ENCODE data around the gene TGFBR2.
A peak's percentile ranks its signal among the peaks of the same experiment; 100 is the strongest.

Gene TGFBR2

GRCh38 chr3:30646961-30647752, 40.8 kb downstream of the TGFBR2 start:
- peaks cover 30 to 35% of the 10 kb centered on the region in 2 donors for H3K36me3 ChIP-seq (ENCODE audit: control insufficient read depth in 2 of 2, insufficient read depth in 2 of 2, low read length in 2 of 2)
- no peaks in the 10 kb centered on the region for H3K9me3 ChIP-seq (ENCODE audit: control insufficient read depth in 2 of 2, low read length in 2 of 2)
- no peaks in the 10 kb centered on the region for H3K27me3 ChIP-seq (ENCODE audit: control insufficient read depth in 1 of 2, insufficient read depth in 2 of 2, low read length in 2 of 2)
- no peak overlapping the region for H3K9ac ChIP-seq (ENCODE audit: low read length in 2 of 2)
- no peak overlapping the region for H3K27ac ChIP-seq (ENCODE audit: low read length)
- peaks cover 23% of the 10 kb centered on the region for H3K4me1 ChIP-seq (ENCODE audit: control insufficient read depth, insufficient read depth, low read length)
- no peak overlapping the region for H3K4me3 ChIP-seq (ENCODE audit: low read length in 2 of 2)

DNA sequence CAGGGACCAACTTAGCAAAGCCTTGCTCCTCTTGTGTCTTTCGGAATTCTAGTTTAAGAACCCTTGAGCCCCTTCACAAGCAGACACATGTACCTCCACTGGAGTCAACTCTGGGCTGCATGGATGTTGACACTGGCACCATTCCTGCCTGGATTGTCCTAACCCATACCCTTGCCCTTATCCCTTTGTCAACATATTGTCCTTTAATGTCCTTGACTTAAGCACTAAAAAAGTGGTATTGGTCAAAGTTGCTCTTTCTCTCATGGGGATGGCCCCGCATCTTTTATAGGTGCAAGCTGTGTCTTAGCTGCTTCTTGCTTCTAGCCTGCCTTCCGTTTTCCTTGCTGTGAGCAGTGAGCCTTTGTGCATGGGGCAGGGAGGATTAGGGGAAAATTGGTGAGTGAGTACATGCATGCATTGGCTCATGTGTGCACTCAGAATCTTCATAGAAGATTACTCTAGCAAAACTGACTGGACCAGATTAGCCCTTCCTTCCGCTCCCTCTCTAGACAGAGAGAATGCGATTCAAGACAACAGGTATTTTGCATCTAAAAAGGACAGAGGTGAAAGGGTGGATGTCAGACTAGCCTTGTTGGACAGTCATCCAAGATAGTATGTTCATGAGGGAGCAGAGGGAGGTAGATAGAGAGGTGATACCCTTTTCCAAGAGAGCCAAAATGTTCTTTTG, 42.4 kb downstream of the TGFBR2 start:
- no peak overlapping the region for H3K9ac ChIP-seq (ENCODE audit: low read length in 2 of 2)
- no peak overlapping the region for H3K4me3 ChIP-seq (ENCODE audit: low read length in 2 of 2)
- peaks cover 33 to 35% of the 10 kb centered on the region in 2 donors for H3K36me3 ChIP-seq (ENCODE audit: control insufficient read depth in 2 of 2, insufficient read depth in 2 of 2, low read length in 2 of 2)
- no peaks in the 10 kb centered on the region for H3K9me3 ChIP-seq (ENCODE audit: control insufficient read depth in 2 of 2, low read length in 2 of 2)
- H3K4me1 ChIP-seq (ENCODE audit: control insufficient read depth, insufficient read depth, low read length), result peaks cover 17% of the 10 kb centered on the region
- H3K27me3 ChIP-seq (ENCODE audit: control insufficient read depth in 1 of 2, insufficient read depth in 2 of 2, low read length in 2 of 2), result no peaks in the 10 kb centered on the region
- H3K27ac ChIP-seq (ENCODE audit: low read length), result peak overlapping the region; percentile 6

DNA sequence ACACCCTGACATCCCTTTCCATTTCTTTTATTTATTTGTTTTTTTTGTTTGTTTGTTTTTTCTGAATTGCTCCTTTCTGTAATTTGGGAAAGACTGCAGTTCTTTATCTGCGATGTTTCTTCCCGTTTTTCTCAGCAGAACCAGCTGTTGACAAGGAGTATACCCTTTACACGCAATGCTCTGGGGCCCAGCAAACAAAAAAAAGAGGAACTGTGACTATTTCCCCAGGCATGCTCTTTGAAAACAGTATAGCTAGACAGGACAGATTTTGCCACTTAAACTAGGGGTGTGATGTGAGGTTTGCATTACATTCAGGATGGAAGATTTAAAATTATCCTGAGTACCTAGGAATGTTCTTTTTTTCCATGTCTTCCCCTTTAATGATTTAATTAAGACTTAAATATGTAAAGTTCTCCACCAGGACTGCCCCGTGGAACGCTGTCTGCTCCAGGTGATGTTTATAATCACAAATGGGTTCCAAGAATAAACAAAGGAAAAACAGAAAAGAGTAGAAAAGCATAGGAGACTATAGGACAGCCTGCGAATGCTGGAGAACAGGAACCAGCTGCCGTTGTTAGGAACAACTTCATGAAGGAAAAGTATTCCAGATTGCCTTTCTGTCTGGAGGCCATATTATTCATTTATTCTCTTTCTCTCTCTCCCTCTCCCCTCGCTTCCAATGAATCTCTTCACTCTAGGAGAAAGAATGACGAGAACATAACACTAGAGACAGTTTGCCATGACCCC, 43.3 kb downstream of the TGFBR2 start:
- H3K9ac ChIP-seq (ENCODE audit: low read length in 2 of 2), result peak overlapping the region in 1 of 2 donors; percentile 14
- H3K27ac ChIP-seq (ENCODE audit: low read length), result peak overlapping the region; percentile 77
- H3K36me3 ChIP-seq (ENCODE audit: control insufficient read depth in 2 of 2, insufficient read depth in 2 of 2, low read length in 2 of 2), result peaks cover 39 to 43% of the 10 kb centered on the region in 2 donors
- H3K4me1 ChIP-seq (ENCODE audit: control insufficient read depth, insufficient read depth, low read length), result peaks cover 8% of the 10 kb centered on the region
- no peaks in the 10 kb centered on the region for H3K9me3 ChIP-seq (ENCODE audit: control insufficient read depth in 2 of 2, low read length in 2 of 2)
- H3K4me3 ChIP-seq (ENCODE audit: low read length in 2 of 2), result peak overlapping the region in 1 of 2 donors; percentile 9
- no peaks in the 10 kb centered on the region for H3K27me3 ChIP-seq (ENCODE audit: control insufficient read depth in 1 of 2, insufficient read depth in 2 of 2, low read length in 2 of 2)

DNA sequence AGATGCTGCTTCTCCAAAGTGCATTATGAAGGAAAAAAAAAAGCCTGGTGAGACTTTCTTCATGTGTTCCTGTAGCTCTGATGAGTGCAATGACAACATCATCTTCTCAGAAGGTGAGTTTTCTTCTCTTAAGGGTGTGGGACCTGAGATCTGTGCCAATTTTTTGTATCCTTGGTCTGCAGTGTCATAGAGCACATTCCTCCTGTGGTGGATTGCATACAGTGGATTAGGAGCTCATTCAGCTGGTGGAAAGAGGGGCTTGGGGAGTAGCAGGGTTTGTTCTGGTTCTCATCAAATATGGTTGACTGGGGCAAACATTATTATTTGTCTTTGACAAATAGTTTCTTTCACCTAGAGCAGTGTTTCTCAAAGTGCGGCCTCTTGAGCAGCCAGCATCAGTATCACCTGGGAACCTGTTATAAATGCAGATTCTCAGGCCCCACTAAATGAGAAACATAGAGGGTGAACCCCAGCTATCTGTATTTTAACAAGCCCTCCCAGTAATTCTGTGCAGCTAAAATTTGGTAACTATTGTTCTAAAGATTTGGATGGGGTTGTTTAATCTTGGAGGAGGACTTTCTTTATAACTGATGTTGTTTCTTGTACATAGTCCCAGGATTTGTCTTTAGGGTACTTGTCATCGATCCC, 44.1 kb downstream of the TGFBR2 start:
- Histone ChIP-seq H3K36me3 (ENCODE audit: control insufficient read depth in 2 of 2, insufficient read depth in 2 of 2, low read length in 2 of 2) (peaks cover 45 to 46% of the 10 kb centered on the region in 2 donors), H3K27ac (ENCODE audit: low read length) (peak overlapping the region; percentile 77), H3K9me3 (ENCODE audit: control insufficient read depth in 2 of 2, low read length in 2 of 2) (no peaks in the 10 kb centered on the region), H3K4me1 (ENCODE audit: control insufficient read depth, insufficient read depth, low read length) (peaks cover 12% of the 10 kb centered on the region), H3K9ac (ENCODE audit: low read length in 2 of 2) (no peak overlapping the region), H3K27me3 (ENCODE audit: control insufficient read depth in 1 of 2, insufficient read depth in 2 of 2, low read length in 2 of 2) (no peaks in the 10 kb centered on the region), H3K4me3 (ENCODE audit: low read length in 2 of 2) (peak overlapping the region in 1 of 2 donors; percentile 9)

GRCh38 chr3:30654269-30654668, 47.9 kb downstream of the TGFBR2 start:
- peaks cover 31 to 32% of the 10 kb centered on the region in 2 donors for H3K36me3 ChIP-seq (ENCODE audit: control insufficient read depth in 2 of 2, insufficient read depth in 2 of 2, low read length in 2 of 2)
- no peak overlapping the region for H3K4me3 ChIP-seq (ENCODE audit: low read length in 2 of 2)
- H3K27ac ChIP-seq (ENCODE audit: low read length), result no peak overlapping the region
- no peaks in the 10 kb centered on the region for H3K9me3 ChIP-seq (ENCODE audit: control insufficient read depth in 2 of 2, low read length in 2 of 2)
- H3K9ac ChIP-seq (ENCODE audit: low read length in 2 of 2), result no peak overlapping the region
- no peaks in the 10 kb centered on the region for H3K27me3 ChIP-seq (ENCODE audit: control insufficient read depth in 1 of 2, insufficient read depth in 2 of 2, low read length in 2 of 2)
- peaks cover 32% of the 10 kb centered on the region for H3K4me1 ChIP-seq (ENCODE audit: control insufficient read depth, insufficient read depth, low read length)

DNA sequence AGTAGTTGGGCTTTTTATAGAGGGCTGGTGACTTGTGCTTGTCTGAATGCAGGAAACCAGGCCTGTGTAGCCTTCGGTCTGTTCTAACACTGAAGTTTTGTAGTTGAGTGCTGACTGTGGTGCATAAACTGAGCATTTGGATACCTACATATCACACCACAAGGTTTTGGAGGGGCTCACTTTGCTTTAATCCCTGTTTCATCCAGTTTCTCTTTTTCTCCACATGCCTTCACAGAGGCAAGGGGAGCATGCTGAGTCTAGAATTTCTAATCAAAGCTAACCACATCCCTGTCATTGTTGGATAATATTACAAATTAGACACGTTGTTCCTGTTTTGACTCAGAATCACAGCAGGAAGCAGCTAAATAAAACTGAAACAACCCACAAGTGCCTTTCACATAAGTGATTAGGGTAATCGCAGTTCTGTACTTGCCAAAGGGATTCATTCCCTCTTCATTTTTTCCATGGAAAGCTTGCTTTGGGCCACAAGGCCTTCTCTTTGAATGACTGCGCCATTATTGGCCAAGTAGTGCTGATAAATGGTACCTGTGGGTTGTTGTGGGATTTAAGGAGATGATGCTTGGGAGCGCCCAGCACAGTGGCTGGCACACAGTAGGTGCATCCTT, 48.9 kb downstream of the TGFBR2 start:
- H3K4me1 ChIP-seq (ENCODE audit: control insufficient read depth, insufficient read depth, low read length), result peaks cover 31% of the 10 kb centered on the region

GRCh38 chr3:30656624-30657141, 50.3 kb downstream of the TGFBR2 start:
- H3K9ac ChIP-seq (ENCODE audit: low read length in 2 of 2), result no peak overlapping the region
- H3K9me3 ChIP-seq (ENCODE audit: control insufficient read depth in 2 of 2, low read length in 2 of 2), result no peaks in the 10 kb centered on the region
- no peak overlapping the region for H3K4me3 ChIP-seq (ENCODE audit: low read length in 2 of 2)
- H3K27ac ChIP-seq (ENCODE audit: low read length), result peak overlapping the region; percentile 8
- H3K4me1 ChIP-seq (ENCODE audit: control insufficient read depth, insufficient read depth, low read length), result peaks cover 30% of the 10 kb centered on the region
- peaks cover 21 to 32% of the 10 kb centered on the region in 2 donors for H3K36me3 ChIP-seq (ENCODE audit: control insufficient read depth in 2 of 2, insufficient read depth in 2 of 2, low read length in 2 of 2)
- H3K27me3 ChIP-seq (ENCODE audit: control insufficient read depth in 1 of 2, insufficient read depth in 2 of 2, low read length in 2 of 2), result no peaks in the 10 kb centered on the region

More for the DNA sequence above, 48.9 kb downstream of the TGFBR2 start:
- H3K9me3 ChIP-seq (ENCODE audit: control insufficient read depth in 2 of 2, low read length in 2 of 2), result no peaks in the 10 kb centered on the region
- H3K36me3 ChIP-seq (ENCODE audit: control insufficient read depth in 2 of 2, insufficient read depth in 2 of 2, low read length in 2 of 2), result peaks cover 30% of the 10 kb centered on the region in 2 donors
- no peak overlapping the region for H3K27ac ChIP-seq (ENCODE audit: low read length)
- H3K9ac ChIP-seq (ENCODE audit: low read length in 2 of 2), result no peak overlapping the region
- no peaks in the 10 kb centered on the region for H3K27me3 ChIP-seq (ENCODE audit: control insufficient read depth in 1 of 2, insufficient read depth in 2 of 2, low read length in 2 of 2)
- no peak overlapping the region for H3K4me3 ChIP-seq (ENCODE audit: low read length in 2 of 2)

DNA sequence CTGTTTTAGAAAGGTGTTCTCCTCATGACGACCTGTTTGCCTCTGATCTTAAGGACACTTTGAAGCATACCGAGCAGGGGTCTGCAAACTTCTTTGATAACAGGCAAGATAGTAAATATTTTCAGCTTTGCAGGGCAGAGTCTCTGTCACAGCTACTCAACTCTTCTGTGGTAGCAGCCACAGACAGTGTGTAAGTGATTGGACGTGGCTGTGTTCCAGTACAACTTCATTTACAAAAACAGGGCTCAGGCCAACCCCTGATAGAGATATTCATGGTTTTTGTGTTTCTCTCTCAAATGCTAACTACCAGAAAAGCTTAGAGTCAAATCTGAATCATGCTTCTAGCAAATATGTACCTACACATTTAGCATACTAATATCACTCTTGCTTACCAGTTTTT, 51.5 kb downstream of the TGFBR2 start:
- H3K9me3 ChIP-seq (ENCODE audit: control insufficient read depth in 2 of 2, low read length in 2 of 2), result no peaks in the 10 kb centered on the region
- H3K27me3 ChIP-seq (ENCODE audit: control insufficient read depth in 1 of 2, insufficient read depth in 2 of 2, low read length in 2 of 2), result no peaks in the 10 kb centered on the region
- peaks cover 30% of the 10 kb centered on the region for H3K4me1 ChIP-seq (ENCODE audit: control insufficient read depth, insufficient read depth, low read length)
- peaks cover 21 to 30% of the 10 kb centered on the region in 2 donors for H3K36me3 ChIP-seq (ENCODE audit: control insufficient read depth in 2 of 2, insufficient read depth in 2 of 2, low read length in 2 of 2)
- no peak overlapping the region for H3K9ac ChIP-seq (ENCODE audit: low read length in 2 of 2)
- H3K27ac ChIP-seq (ENCODE audit: low read length), result no peak overlapping the region
- no peak overlapping the region for H3K4me3 ChIP-seq (ENCODE audit: low read length in 2 of 2)

GRCh38 chr3:30658328-30659052, 52.1 kb downstream of the TGFBR2 start:
- Histone ChIP-seq H3K9ac (ENCODE audit: low read length in 2 of 2) (no peak overlapping the region), H3K4me3 (ENCODE audit: low read length in 2 of 2) (peak overlapping the region in 1 of 2 donors; percentile 8), H3K9me3 (ENCODE audit: control insufficient read depth in 2 of 2, low read length in 2 of 2) (no peaks in the 10 kb centered on the region), H3K27me3 (ENCODE audit: control insufficient read depth in 1 of 2, insufficient read depth in 2 of 2, low read length in 2 of 2) (no peaks in the 10 kb centered on the region), H3K4me1 (ENCODE audit: control insufficient read depth, insufficient read depth, low read length) (peaks cover 30% of the 10 kb centered on the region), H3K36me3 (ENCODE audit: control insufficient read depth in 2 of 2, insufficient read depth in 2 of 2, low read length in 2 of 2) (peaks cover 21 to 30% of the 10 kb centered on the region in 2 donors), H3K27ac (ENCODE audit: low read length) (no peak overlapping the region)

Measured in stomach smooth muscle (tissue), 2 donors.